HepG2 (cell line): ENCODE data around the gene PRR33. TPM values are rescaled to one million over a fixed set of nuclear protein-coding genes. Genes with fewer than 3 reads are reported as not detected.

Experiments used
- ATAC-seq: fragments of 200-7000 bp; cut with Tn5 transposase; 3 replicates; pipeline ENCODE4 v1.9.1; 2020; ENCODE audit warnings: mild to moderate bottlenecking, moderate library complexity
- BruUV-seq: library from RNA; stranded (reverse); fragments of 400-500 nt; replicated peaks from 2 replicates; lab custom pipeline; 2021; lab: Mats Ljungman, UMichigan
- CTCF ChIA-PET: fragments of 300-600 bp; formaldehyde crosslinking; extraction: SDS; loops from one replicate; lab custom pipeline; 2021; ENCODE audit warnings: low total read pairs, inconsistent platforms, low intra/inter-chr PET ratio; lab: Yijun Ruan, JAX
- POLR2A ChIA-PET: fragments of 350-600 bp; sonication (Branson Sonifier 250); formaldehyde crosslinking; loops from one replicate; lab custom pipeline; 2020; ENCODE audit warnings: antibody characterized with exemption, inconsistent platforms; lab: Yijun Ruan, JAX
- DNase-seq: peaks from one replicate; pipeline ENCODE4 v3.0.0-alpha.2; 2015; ENCODE audit warnings: low spot score
- FAIRE-seq: peaks from 3 replicates; lab custom pipeline; 2011; peaks lifted over from hg19 to GRCh38; lab: Jason Lieb, UNC
- H2AFZ ChIP-seq: one replicate; pipeline ENCODE4 v1.6.1; 2011; ENCODE audit warnings: low read length, inconsistent platforms
- H3K27ac ChIP-seq: fragments of 300-600 bp; 3 replicates; pipeline ENCODE4 v1.8.0; 2011; ENCODE audit warnings: mixed run types, mild to moderate bottlenecking, mixed read lengths, low read length, inconsistent platforms; ENCODE audit not compliant: insufficient read depth; ENCODE audit errors: extremely low read length
- H3K27me3 ChIP-seq, 2 experiments: fragments of 200-600 bp in 1 of 2; 2 replicates in 1 of 2; 3 replicates in 1 of 2; pipeline versions ENCODE4 v1.6.0 to v1.8.0; 2011; ENCODE audit warnings: low read length in 2 of 2, mild to moderate bottlenecking in 2 of 2, moderate library complexity in 2 of 2, inconsistent platforms in 1 of 2; ENCODE audit not compliant: insufficient read depth in 2 of 2, control insufficient read depth in 1 of 2
- H3K36me3 ChIP-seq, 2 experiments: fragments of 200-600 bp in 1 of 2; replicated peaks in 1 of 2; 2 replicates in 1 of 2; 3 replicates in 1 of 2; pipeline versions ENCODE4 v1.5.1 to v1.8.0; 2011; ENCODE audit warnings: low read length in 2 of 2, inconsistent platforms in 1 of 2; ENCODE audit not compliant: insufficient read depth in 2 of 2, control insufficient read depth in 1 of 2
- H3K4me1 ChIP-seq: 2 replicates; pipeline ENCODE4 v1.5.1; 2012; ENCODE audit warnings: low read length, inconsistent platforms; ENCODE audit not compliant: insufficient read depth
- H3K4me2 ChIP-seq: 2 replicates; pipeline ENCODE4 v1.6.0; 2011; ENCODE audit warnings: low read depth, low read length, inconsistent platforms
- H3K4me3 ChIP-seq, 3 experiments: fragments of 200-600 bp in 1 of 3; sonication (generic), shearing (Covaris generic) in 1 of 3; replicated peaks in 1 of 3; 2 replicates each; pipeline ENCODE4 v1.5.1; 2011 to 2016; ENCODE audit warnings: low read length in 3 of 3, inconsistent platforms in 2 of 3, low read depth in 2 of 3, mild to moderate bottlenecking in 2 of 3, control low read depth in 1 of 3, mixed read lengths in 1 of 3; ENCODE audit not compliant: insufficient read depth in 1 of 3
- H3K79me2 ChIP-seq: one replicate; pipeline ENCODE4 v1.6.1; 2011; ENCODE audit warnings: low read length, inconsistent platforms; ENCODE audit not compliant: insufficient read depth
- H3K9ac ChIP-seq: 2 replicates; pipeline ENCODE4 v1.6.0; 2011; ENCODE audit warnings: mild to moderate bottlenecking, low read depth, low read length, inconsistent platforms; ENCODE audit not compliant: insufficient read depth
- H3K9me3 ChIP-seq: 2 replicates; pipeline ENCODE4 v1.5.1; 2012; ENCODE audit warnings: mild to moderate bottlenecking, low read length
- H4K20me1 ChIP-seq: 2 replicates; pipeline ENCODE4 v1.6.0; 2011; ENCODE audit warnings: inconsistent platforms, mild to moderate bottlenecking, low read length, moderate library complexity; ENCODE audit not compliant: insufficient read depth
- MXD4 ChIP-seq: IDR thresholded peaks from 2 replicates; pipeline ENCODE4 v1.6.1; 2016; ENCODE audit warnings: mild to moderate bottlenecking, missing biosample characterization, missing genetic modification reagents
- NCOR1 ChIP-seq: fragments of 200-600 bp; sonication (generic); IDR thresholded peaks from 2 replicates; pipeline ENCODE4 v1.7.0; 2017; ENCODE audit warnings: antibody characterized with exemption, low read length, borderline replicate concordance
- RBFOX2 ChIP-seq: fragments of 200-400 bp; formaldehyde crosslinking; IDR thresholded peaks from 2 replicates; pipeline ENCODE4 v1.6.1; 2017; ENCODE audit warnings: low read depth, mild to moderate bottlenecking, low read length
- SETDB1 ChIP-seq: sonication (generic); formaldehyde crosslinking; IDR thresholded peaks from 2 replicates; pipeline ENCODE4 v1.5.1; 2020; ENCODE audit warnings: missing genetic modification reagents, mild to moderate bottlenecking, borderline replicate concordance
- SIN3B ChIP-seq: fragments of 150-350 bp; IDR thresholded peaks from 2 replicates; pipeline ENCODE4 v1.6.1; 2014; ENCODE audit warnings: low read length
- SRF ChIP-seq: IDR thresholded peaks from 2 replicates; pipeline ENCODE4 v1.6.1; 2011; ENCODE audit warnings: mild to moderate bottlenecking, low read depth, low read length, moderate library complexity
- TAF15 ChIP-seq: fragments of 200-400 bp; formaldehyde crosslinking; IDR thresholded peaks from one replicate; pipeline ENCODE4 v1.6.1; 2018; ENCODE audit warnings: mild to moderate bottlenecking, low read depth, low read length; ENCODE audit not compliant: poor library complexity, severe bottlenecking
- TOPORS ChIP-seq: sonication (generic); formaldehyde crosslinking; IDR thresholded peaks from 2 replicates; pipeline ENCODE4 v1.8.0; 2023; ENCODE audit warnings: mild to moderate bottlenecking, missing genetic modification reagents
- ZNF264 ChIP-seq: sonication (generic); formaldehyde crosslinking; IDR thresholded peaks from 2 replicates; pipeline ENCODE4 v1.4.0; 2020; ENCODE audit warnings: missing genetic modification reagents
- WGBS: methylation state at CpG from one replicate; pipeline ENCODE4 v1.1.6; 2017; ENCODE audit warnings: low lambda C conversion rate; 5-methylcytosine and 5-hydroxymethylcytosine counted together
- in situ Hi-C: cut with HindIII; loops from 2 replicates; pipeline ENCODE4 v1.10.0; 2017; ENCODE audit warnings: low pct_unique_long_range_greater_than_20kb; ENCODE audit not compliant: extremely low pct_ligation_motif_present
- intact Hi-C: fragments of 100-400 bp; cut with micrococcal nuclease; formaldehyde crosslinking; loops from one replicate; pipeline ENCODE4 v1.10.0; 2022; ENCODE audit not compliant: unreplicated experiment
- polyA plus RNA-seq, 8 experiments: library from polyadenylated mRNA; depleted of rRNA in 3 of 8; stranded (reverse) in 7 of 8; unstranded in 1 of 8; fragments of >200 nt; fragmentation: Illumina TruSeq in 4 of 8; extraction: Trizol in 4 of 8; gene quantifications; 2 replicates each; pipeline versions ENCODE4 v1.2.1 to v1.2.3, GENCODE V29; 2011 to 2016; ENCODE audit warnings: low read depth in 4 of 8, missing spikeins in 1 of 8, mixed read lengths in 1 of 8; ENCODE audit not compliant: insufficient read depth in 1 of 8
- total RNA-seq, 5 experiments: library from RNA; depleted of rRNA; stranded (reverse); fragments of >200 nt; fragmentation: Illumina TruSeq; extraction: Trizol; gene quantifications; 2 replicates each; pipeline ENCODE4 v1.2.3, GENCODE V29; 2016; ENCODE audit warnings: low read depth in 1 of 5
- TF ChIP-seq, protein P1 (sequence below): IDR thresholded peaks from 2 replicates; pipeline ENCODE4 v1.6.1; 2016; ENCODE audit warnings: low read depth
- TF ChIP-seq, protein P2 (sequence below): sonication (generic); formaldehyde crosslinking; IDR thresholded peaks from 2 replicates; pipeline ENCODE4 v1.5.0; 2020; ENCODE audit warnings: mild to moderate bottlenecking, missing genetic modification reagents
- TF ChIP-seq, protein P3 (sequence below): sonication (generic); formaldehyde crosslinking; IDR thresholded peaks from 2 replicates; pipeline ENCODE4 v1.8.0; 2022; ENCODE audit warnings: mild to moderate bottlenecking, missing genetic modification reagents, moderate library complexity

PRR33 gene
- total and polyA plus RNA-seq, 2 of the 13 experiments (the other 11 are each of a cell fraction or from before 2014, with no cell fraction given), result not detected

DNA sequence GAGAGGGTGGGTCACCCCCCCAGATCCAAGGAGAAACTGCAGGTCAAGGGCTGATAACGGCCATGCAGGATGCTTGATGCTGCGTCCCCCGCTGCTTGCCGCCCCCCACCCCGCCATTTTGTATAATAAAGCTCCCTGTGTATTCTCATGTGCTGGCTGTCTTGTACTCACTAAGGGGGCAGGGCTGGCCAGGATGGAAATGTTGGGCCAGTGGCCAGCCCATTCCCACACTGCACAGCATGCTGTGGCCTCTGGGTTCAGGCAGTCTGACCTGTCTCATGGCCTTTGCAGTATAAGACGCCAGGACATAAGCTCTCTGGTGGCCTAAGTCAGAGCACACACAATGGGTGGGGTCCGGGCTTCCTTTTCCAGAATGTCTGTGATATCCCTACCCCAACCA is 421 bp upstream of the PRR33 start:
- Histone ChIP-seq H4K20me1 (no peaks in the 10 kb centered on the region), H3K27me3 (peaks cover 15 to 66% of the 10 kb centered on the region in 2 experiments), H3K9me3 (no peaks in the 10 kb centered on the region), H3K4me1 (no peaks in the 10 kb centered on the region), H3K36me3 (no peaks in the 10 kb centered on the region), H2AFZ (no peak overlapping the region), H3K4me3 (no peak overlapping the region)
- ATAC-seq (no peak), DNase-seq (no peak)
- no peak for TF ChIP-seq TAF15
- no peak for TF ChIP-seq SRF
- no peak for TF ChIP-seq RBFOX2
- TF ChIP-seq, protein P1, sequence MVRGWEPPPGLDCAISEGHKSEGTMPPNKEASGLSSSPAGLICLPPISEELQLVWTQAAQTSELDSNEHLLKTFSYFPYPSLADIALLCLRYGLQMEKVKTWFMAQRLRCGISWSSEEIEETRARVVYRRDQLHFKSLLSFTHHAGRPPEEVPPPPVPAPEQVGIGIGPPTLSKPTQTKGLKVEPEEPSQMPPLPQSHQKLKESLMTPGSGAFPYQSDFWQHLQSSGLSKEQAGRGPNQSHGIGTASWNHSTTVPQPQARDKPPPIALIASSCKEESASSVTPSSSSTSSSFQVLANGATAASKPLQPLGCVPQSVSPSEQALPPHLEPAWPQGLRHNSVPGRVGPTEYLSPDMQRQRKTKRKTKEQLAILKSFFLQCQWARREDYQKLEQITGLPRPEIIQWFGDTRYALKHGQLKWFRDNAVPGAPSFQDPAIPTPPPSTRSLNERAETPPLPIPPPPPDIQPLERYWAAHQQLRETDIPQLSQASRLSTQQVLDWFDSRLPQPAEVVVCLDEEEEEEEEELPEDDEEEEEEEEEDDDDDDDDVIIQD (CRISPR knock-in tag), result no peak
- TF ChIP-seq, protein P2, sequence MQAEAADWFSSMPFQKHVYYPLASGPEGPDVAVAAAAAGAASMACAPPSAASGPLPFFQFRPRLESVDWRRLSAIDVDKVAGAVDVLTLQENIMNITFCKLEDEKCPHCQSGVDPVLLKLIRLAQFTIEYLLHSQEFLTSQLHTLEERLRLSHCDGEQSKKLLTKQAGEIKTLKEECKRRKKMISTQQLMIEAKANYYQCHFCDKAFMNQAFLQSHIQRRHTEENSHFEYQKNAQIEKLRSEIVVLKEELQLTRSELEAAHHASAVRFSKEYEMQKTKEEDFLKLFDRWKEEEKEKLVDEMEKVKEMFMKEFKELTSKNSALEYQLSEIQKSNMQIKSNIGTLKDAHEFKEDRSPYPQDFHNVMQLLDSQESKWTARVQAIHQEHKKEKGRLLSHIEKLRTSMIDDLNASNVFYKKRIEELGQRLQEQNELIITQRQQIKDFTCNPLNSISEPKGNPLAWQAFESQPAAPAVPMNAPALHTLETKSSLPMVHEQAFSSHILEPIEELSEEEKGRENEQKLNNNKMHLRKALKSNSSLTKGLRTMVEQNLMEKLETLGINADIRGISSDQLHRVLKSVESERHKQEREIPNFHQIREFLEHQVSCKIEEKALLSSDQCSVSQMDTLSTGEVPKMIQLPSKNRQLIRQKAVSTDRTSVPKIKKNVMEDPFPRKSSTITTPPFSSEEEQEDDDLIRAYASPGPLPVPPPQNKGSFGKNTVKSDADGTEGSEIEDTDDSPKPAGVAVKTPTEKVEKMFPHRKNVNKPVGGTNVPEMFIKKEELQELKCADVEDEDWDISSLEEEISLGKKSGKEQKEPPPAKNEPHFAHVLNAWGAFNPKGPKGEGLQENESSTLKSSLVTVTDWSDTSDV (CRISPR knock-in tag), result no peak
- no peak for TF ChIP-seq NCOR1
- no peak for TF ChIP-seq SETDB1 (CRISPR knock-in tag)
- TF ChIP-seq TOPORS (CRISPR knock-in tag), result no peak
- TF ChIP-seq, protein P3, sequence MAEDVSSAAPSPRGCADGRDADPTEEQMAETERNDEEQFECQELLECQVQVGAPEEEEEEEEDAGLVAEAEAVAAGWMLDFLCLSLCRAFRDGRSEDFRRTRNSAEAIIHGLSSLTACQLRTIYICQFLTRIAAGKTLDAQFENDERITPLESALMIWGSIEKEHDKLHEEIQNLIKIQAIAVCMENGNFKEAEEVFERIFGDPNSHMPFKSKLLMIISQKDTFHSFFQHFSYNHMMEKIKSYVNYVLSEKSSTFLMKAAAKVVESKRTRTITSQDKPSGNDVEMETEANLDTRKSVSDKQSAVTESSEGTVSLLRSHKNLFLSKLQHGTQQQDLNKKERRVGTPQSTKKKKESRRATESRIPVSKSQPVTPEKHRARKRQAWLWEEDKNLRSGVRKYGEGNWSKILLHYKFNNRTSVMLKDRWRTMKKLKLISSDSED (CRISPR knock-in tag), result no peak
- TF ChIP-seq MXD4 (CRISPR knock-in tag), result no peak
- no peak for TF ChIP-seq ZNF264 (CRISPR knock-in tag)
- TF ChIP-seq SIN3B, result no peak
- TF ChIP-seq, all 625 proteins: peak for 0
- POLR2A ChIA-PET, result no interaction called here
- Histone ChIP-seq H3K9ac (no peak overlapping the region), H3K4me2 (no peak overlapping the region), H3K79me2 (no peaks in the 10 kb centered on the region), H3K27ac (no peak overlapping the region)
- WGBS, result 35% methylated on average over 2 of the region's 7 CpGs
- intact Hi-C loops (no loop called here), in situ Hi-C loops (no loop called here)
- CTCF ChIA-PET, result no interaction called here
- no peak for FAIRE-seq
- BruUV-seq, result no TSS peak
